Endothelial cell of hepatic sinusoid (primary cell): ENCODE measurements around the gene WDR87.

Source experiments
- in situ Hi-C: cut with HindIII; loops from 2 replicates; pipeline ENCODE4 v1.10.0; 2017; ENCODE audit warnings: low sequenced_read_pairs

WDR87 gene

GRCh38 chr19:37905946-37906868 lies at the start of gene WDR87:
TSS of gene WDR87 (minus strand) at chr19:37906594. CDS start at chr19:37898239, 8,355 bp downstream.
- in situ Hi-C loops, result no loop called here

DNA sequence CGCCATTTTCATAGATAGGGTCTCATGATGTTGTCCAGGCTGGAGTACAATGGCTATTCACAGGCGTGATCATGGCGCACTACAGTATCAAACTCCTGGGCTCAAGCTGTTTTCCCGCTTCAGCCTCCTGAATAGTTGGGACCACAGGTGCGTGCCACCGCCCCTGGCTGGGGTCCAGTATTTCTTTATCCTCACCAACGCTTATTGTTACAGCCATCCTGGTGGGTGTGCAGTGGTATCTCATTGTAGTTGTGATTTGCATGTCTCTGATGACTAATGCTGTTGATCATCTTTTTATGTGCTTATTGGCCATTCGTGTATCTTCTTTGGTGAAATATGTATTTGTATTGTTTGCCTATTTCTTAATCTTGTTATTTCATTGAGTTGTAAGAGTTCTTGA lies 49.6 kb upstream of the WDR87 start:
- in situ Hi-C loops, result no loop called here

- in situ Hi-C loops, result loop anchor here (5.0 kb wide), 1 partner anchor 87 kb away; no protein-coding TSS in a partner anchor
These were observed 48.1 kb upstream of the WDR87 start for GRCh38 chr19:37954421-37954874.

- in situ Hi-C loops, result loop anchor here (5.0 kb wide), 1 partner anchor 87 kb away; no protein-coding TSS in a partner anchor
These were observed 47.5 kb upstream of the WDR87 start for GRCh38 chr19:37953918-37954303.

- in situ Hi-C loops, result loop anchor here (5.0 kb wide), 1 partner anchor 86 kb away; no protein-coding TSS in a partner anchor
These were observed 47.0 kb upstream of the WDR87 start for GRCh38 chr19:37953171-37953917.

DNA sequence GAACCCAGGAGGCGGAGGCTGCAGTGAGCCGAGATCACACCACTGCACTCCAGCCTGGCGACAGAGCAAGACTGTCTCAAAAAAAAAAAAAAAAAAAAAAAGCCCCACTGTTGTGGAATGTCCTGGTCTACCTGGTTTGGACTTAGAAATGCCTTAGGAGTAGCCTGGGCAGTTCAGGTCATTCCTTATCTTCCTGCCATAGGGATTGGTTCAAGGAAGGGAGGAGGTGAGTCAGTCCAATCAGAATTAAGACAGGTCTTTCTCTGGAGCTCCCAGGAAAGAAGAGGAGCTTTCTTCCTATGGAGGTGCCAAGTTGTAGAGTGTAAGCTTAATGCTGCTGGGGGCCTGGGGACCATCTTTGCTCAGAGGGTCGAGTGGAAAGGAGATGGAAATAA lies 45.4 kb upstream of the WDR87 start:
- in situ Hi-C loops, result loop anchor here (5.0 kb wide), 1 partner anchor 85 kb away; no protein-coding TSS in a partner anchor

DNA sequence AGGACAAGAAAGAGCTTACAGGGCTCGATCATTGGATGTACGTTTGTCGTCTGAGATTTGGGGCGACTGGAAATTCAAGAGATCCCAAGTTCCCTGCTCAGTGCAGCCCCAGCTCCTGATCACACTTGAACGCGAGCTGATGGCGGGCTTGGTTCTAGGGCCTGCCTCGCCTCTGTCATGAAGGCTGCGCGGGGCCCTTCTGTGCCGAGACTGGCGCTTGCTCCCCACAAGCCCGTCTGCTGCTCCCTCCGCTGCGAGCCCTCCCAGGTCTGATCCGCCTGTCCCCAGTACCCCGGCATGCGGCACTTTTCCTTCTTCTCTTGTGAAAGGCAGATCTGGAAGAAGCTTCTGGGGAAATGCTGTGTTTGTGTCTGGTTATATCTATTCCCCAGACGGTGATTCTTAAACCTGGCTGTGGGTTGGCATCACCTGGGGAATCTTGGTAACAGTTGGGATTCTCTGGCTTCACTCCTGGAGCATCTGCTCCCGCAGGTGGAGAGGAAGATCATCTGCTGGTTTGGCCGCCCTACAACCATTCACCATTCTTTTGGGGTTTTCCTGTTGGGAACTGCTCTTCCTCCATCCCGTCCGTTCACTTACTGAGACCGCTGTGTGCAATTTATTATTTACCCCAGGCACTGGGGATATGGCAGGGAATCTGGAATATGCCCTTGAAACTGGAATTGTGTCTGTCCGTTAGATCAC lies 44.2 kb upstream of the WDR87 start:
- in situ Hi-C loops, result loop anchor here (5.0 kb wide), 1 partner anchor 83 kb away; no protein-coding TSS in a partner anchor

DNA sequence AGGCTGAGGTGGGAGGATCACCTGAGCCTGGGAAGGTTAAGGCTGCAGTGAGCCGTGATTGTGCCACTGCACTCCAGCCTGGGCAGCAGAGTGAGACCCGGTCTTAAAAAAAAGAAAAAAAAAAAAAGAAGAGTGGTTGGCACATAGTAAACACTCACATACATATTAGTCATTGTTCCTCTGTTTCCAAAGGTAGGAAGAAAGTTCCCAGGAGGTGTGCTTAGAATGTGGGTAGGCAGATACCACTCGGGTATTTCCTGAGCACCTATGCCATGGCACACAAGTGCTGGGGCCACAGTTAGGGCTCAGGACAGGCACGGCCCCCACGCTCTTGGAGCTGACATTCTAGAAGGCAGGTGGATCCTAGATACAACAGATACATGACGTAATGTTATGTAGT lies 42.0 kb upstream of the WDR87 start:
- in situ Hi-C loops, result no loop called here

- in situ Hi-C loops, result no loop called here
These were observed 41.4 kb upstream of the WDR87 start for GRCh38 chr19:37947778-37948177.

DNA sequence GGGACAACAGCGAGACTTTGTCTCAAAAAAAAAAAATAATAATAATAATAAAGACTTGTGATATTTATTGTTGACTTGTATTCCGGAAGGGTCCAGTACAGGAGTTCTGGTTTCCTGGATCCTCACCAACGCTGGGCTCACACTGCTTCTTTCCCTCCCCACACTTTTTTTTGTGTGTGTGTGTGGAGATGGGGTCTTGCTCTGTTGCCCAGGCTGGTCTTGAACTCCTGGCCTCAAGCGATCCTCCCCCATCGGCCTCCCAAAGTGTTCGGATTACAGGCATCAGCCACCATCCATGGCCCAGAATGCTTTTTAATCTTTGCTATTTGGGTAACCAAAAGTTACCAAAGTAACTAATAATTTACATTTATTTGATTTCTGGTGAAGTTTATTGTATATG lies 39.7 kb upstream of the WDR87 start:
- in situ Hi-C loops, result no loop called here

DNA sequence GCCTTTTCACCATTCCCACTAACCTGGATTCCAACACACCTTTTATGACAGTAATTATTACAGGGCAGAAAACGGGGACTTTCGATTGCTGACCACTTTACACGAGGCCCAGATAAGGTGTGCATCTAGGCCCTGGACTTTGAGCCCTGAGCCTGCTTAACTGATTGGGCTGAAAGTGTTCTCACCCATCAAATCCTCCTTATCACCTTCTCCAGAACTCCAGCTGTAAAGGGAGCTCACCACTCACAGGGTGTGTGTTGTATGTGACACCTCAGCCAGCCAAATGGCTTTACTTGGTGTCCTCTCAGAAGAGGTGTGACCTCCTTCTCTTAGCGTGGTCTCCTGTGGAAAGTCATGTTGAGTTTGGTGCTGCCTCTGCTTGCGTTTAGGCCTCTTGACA lies 37.1 kb upstream of the WDR87 start:
- in situ Hi-C loops, result no loop called here

DNA sequence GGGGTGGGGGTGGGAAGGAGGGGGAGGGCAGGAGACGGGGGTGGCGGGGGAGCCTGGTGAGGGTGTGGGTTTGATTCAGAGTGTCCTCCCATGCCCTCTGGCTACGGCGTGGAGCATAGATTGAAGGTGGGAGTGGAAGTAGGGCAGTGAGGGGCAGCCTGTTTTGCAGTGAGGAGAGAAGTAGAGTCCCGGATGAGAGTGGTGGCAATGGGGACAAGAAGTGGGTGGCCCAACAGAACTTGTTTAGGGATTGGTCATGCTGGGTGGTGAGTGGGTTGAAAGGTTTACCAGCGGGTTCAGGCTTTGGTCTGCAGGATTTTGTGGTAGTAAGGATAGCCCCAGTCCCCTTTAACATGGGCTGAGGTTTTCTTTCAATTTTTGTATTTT lies 36.1 kb upstream of the WDR87 start:
- in situ Hi-C loops, result no loop called here

DNA sequence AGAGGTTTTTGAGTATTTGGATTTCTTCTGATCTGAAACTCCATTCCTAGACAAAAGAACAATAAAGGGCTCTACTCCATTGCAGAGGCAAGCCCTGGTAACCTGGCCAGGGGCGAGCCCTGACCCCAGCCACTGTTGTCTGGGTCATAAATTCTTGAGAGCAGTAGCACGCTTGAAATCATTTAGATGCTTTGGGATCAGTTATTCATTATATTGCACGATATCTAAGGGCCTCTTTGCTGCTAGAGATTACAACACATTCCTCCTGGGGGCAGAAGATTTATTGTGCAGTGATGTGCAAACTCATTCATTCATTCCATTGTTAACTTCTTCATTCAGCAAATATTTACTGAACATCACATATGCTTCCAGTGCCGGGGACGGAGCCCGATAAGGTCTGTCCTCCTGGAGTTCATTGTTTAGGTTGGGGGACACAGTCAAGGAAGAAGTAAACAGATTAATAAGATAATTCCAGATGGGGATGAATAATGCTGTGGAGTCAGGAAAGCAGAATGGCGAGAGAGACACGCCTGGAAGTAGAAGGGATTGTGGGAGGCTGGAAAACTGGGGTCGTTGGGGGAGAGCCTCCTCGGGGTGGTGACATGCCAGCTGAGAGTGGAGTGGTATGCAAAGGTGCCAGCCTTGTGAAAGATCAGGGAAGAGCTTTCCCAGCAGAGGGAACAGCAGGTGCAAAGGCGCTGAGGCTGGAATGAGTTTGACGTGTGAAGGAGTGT lies 35.6 kb upstream of the WDR87 start:
- in situ Hi-C loops, result no loop called here

GRCh38 chr19:37938353-37938752 lies 32.0 kb upstream of the WDR87 start:
- in situ Hi-C loops, result no loop called here

GRCh38 chr19:37936886-37937285 lies 30.5 kb upstream of the WDR87 start:
- in situ Hi-C loops, result no loop called here

DNA sequence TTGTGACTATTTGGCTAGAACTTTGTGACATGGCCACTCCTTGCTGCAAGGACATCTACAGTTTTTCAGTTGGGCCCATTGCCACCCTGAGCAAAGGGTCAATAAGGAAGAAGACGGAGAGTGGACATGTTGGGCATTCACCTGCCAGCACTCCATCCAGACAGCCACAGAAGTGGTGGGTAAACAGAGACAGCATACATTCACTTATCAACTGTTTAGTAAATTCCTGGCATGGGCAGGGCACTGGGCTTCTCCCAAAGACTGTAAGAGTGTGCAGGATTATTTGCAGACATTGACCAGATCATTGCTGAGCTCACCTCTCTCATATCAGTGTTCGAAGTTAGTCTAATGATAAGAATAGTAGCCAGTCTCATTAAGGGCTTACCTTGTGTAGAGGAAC lies 29.8 kb upstream of the WDR87 start:
- in situ Hi-C loops, result no loop called here

DNA sequence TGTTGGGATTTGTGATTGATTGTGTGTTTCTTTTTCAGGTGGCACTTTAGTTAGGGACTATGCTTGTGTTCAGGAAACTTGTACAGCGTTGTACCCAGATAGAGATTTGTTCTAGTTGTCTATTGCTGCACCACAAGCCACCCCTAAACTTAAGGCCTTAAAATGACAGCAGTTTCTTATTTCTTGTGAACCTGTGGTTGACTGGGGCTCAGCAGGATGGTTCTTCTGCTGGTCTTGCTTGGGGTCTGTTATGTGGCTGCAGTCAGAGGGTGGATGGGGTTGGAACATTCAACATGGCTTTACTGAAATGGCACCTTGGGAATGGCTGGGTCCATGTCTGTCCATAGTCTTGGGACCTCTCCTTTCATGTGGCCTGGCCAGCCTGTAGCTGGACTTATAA lies 28.9 kb upstream of the WDR87 start:
- in situ Hi-C loops, result no loop called here

DNA sequence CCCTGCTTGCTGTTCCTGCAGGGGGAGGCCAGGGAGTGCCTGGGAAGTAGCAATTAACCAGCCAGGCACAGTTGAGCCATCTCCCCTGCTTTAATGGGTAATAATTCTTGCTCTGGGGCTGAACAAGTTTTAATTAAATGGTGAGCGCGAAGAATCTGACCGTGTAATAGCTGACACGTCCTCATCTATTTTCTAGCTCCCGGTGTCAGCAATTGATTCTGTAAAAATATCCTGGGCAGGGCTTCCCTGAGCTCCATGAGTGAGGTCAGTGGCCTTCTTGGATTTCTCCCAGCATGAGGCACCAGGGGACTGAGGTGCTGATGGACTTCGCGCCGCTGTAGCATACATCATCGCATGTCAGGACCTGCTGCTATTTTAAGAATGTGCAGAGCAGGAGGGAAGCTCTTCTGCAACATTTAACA lies 27.6 kb upstream of the WDR87 start:
- in situ Hi-C loops, result no loop called here

GRCh38 chr19:37932985-37933936 lies 26.9 kb upstream of the WDR87 start:
- in situ Hi-C loops, result no loop called here
